OCI-LY3 (cell line): Measurements from ENCODE around the gene SLC35D2.

ENCODE experiments used
- H2AFZ ChIP-seq: fragments of 200-600, 300-600 bp; shearing (Covaris generic); 2 replicates; pipeline ENCODE4 v1.6.0; 2014; ENCODE audit warnings: antibody characterized with exemption, low read depth, low read length
- H3K27ac ChIP-seq: fragments of 200-600, 300-600 bp; sonication (generic); 2 replicates; pipeline ENCODE4 v1.5.1; 2014; ENCODE audit warnings: mild to moderate bottlenecking, low read length, moderate library complexity, mixed read lengths
- H3K27me3 ChIP-seq: fragments of 200-600, 300-600 bp; sonication (generic); 2 replicates; pipeline ENCODE4 v1.6.1; 2014; ENCODE audit warnings: low read depth, low read length, mixed read lengths
- H3K36me3 ChIP-seq: fragments of 200-600, 300-600 bp; sonication (generic); replicated peaks from 2 replicates; pipeline ENCODE3; 2014; ENCODE audit warnings: low read depth, low read length, mixed read lengths
- H3K4me1 ChIP-seq: fragments of 300-600, 200-600 bp; sonication (generic); 2 replicates; pipeline ENCODE4 v1.6.1; 2014; ENCODE audit warnings: low read length, mixed read lengths
- H3K4me2 ChIP-seq: fragments of 200-600, 300-600 bp; sonication (generic); 2 replicates; pipeline ENCODE4 v1.6.1; 2014; ENCODE audit warnings: low read length, mixed read lengths
- H3K4me3 ChIP-seq: fragments of 300-600, 200-600 bp; sonication (generic); 2 replicates; pipeline ENCODE4 v1.5.1; 2014; ENCODE audit warnings: antibody characterized with exemption, mild to moderate bottlenecking, low read length, moderate library complexity
- H3K79me2 ChIP-seq: fragments of 300-600, 200-600 bp; shearing (Covaris generic); 2 replicates; pipeline ENCODE4 v1.6.1; 2014; ENCODE audit warnings: mild to moderate bottlenecking, low read length, mixed read lengths
- H3K9ac ChIP-seq: fragments of 300-600, 200-600 bp; shearing (Covaris generic); 2 replicates; pipeline ENCODE4 v1.6.0; 2014; ENCODE audit warnings: mild to moderate bottlenecking, low read length, moderate library complexity
- H3K9me3 ChIP-seq: fragments of 200-600, 300-600 bp; shearing (Covaris generic); 2 replicates; pipeline ENCODE4 v1.6.1; 2014; ENCODE audit warnings: low read length, mixed read lengths; ENCODE audit not compliant: insufficient read depth
- H4K20me1 ChIP-seq: fragments of 200-600, 300-600 bp; sonication (generic); 2 replicates; pipeline ENCODE4 v1.6.1; 2016; ENCODE audit warnings: low read length, mixed read lengths; ENCODE audit not compliant: insufficient read depth
- EZH2phosphoT487 ChIP-seq: fragments of 200-600 bp; shearing (Covaris generic); IDR thresholded peaks from 2 replicates; pipeline ENCODE4 v1.6.1; 2018; ENCODE audit warnings: antibody characterized with exemption, mixed run types, low read depth
- TF ChIP-seq, protein P1 (sequence below): fragments of 200-600, 300-600 bp; sonication (generic); IDR thresholded peaks from 2 replicates; pipeline ENCODE4 v1.5.1; 2014; ENCODE audit warnings: antibody characterized with exemption, low read length, low read depth

The SLC35D2 gene

DNA sequence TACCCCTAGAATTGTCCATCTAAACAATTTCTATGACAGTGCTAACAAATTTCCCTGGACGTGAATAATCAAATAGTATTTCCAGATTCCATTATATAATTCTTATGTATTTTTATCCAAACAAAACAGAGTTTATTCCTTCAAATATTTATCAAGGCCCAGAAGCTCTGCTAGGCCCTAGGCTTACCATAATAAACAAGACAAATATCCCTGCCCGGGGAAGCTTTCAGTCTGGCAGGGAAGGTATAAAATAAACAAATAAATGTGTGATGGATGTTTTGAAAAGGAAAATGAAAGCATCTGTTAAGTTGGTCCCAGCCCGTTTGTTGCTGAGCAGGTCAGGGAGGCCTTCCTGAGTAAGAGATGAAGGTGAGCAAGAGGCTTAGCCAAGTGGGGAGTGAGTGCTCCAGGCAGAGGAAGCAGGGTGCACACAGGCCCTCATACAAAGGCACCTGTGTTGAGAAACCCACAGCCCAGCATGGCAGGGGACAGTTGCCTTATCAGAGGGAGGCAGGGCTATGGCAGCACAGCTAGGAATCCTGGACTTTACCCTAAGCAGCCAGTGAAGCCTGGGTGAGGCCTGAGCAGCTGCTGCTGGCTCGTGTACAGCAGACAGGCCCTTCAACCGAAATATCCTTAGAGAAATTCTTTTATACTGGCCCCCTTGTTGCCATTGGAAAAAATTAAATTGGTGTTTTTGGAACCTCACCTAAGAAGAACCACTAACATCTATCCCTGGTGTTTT, 7.7 kb upstream of the SLC35D2 start:
- Histone ChIP-seq H4K20me1 (peaks cover 10% of the 10 kb centered on the region; the same call in 1 of the 2 replicates), H3K27ac (no peak overlapping the region), H3K9me3 (no peaks in the 10 kb centered on the region), H3K79me2 (peaks cover 15% of the 10 kb centered on the region), H3K9ac (no peak overlapping the region), H3K4me3 (no peak overlapping the region), H2AFZ (no peak overlapping the region), H3K4me1 (no peaks in the 10 kb centered on the region), H3K4me2 (no peak overlapping the region), H3K36me3 (peaks cover 65% of the 10 kb centered on the region), H3K27me3 (no peaks in the 10 kb centered on the region)
- no peak for TF ChIP-seq EZH2phosphoT487
- TF ChIP-seq, protein P1, sequence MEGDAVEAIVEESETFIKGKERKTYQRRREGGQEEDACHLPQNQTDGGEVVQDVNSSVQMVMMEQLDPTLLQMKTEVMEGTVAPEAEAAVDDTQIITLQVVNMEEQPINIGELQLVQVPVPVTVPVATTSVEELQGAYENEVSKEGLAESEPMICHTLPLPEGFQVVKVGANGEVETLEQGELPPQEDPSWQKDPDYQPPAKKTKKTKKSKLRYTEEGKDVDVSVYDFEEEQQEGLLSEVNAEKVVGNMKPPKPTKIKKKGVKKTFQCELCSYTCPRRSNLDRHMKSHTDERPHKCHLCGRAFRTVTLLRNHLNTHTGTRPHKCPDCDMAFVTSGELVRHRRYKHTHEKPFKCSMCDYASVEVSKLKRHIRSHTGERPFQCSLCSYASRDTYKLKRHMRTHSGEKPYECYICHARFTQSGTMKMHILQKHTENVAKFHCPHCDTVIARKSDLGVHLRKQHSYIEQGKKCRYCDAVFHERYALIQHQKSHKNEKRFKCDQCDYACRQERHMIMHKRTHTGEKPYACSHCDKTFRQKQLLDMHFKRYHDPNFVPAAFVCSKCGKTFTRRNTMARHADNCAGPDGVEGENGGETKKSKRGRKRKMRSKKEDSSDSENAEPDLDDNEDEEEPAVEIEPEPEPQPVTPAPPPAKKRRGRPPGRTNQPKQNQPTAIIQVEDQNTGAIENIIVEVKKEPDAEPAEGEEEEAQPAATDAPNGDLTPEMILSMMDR, result no peak

DNA sequence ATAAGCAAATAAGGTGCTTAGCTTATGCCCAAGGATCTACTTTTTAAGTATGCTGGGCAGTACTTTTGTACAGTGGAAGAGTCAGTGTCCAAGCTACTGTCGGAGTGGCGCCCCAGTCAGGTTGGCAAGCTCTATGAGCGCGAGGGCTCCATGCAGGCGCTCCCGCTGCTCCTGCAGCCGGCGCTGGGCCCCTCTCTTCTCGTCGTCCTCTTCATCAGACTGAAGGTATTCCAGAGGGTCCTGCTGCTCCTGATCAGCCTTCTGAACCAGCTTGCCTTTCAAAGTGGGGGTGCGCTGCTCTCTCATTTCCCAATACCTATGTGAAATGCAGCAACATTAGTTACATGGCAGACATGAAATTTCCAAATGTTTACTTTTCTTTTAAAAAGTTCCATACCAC, 4.6 kb upstream of the SLC35D2 start:
- Histone ChIP-seq H3K9me3 (no peaks in the 10 kb centered on the region), H3K36me3 (peaks cover 67% of the 10 kb centered on the region), H4K20me1 (no peaks in the 10 kb centered on the region), H2AFZ (no peak overlapping the region), H3K9ac (no peak overlapping the region), H3K4me1 (no peaks in the 10 kb centered on the region), H3K27me3 (no peaks in the 10 kb centered on the region), H3K4me3 (no peak overlapping the region), H3K79me2 (no peaks in the 10 kb centered on the region; the same call in 1 of the 2 replicates), H3K4me2 (no peak overlapping the region), H3K27ac (no peak overlapping the region)
- TF ChIP-seq, protein P1, result no peak
- TF ChIP-seq EZH2phosphoT487, result no peak

DNA sequence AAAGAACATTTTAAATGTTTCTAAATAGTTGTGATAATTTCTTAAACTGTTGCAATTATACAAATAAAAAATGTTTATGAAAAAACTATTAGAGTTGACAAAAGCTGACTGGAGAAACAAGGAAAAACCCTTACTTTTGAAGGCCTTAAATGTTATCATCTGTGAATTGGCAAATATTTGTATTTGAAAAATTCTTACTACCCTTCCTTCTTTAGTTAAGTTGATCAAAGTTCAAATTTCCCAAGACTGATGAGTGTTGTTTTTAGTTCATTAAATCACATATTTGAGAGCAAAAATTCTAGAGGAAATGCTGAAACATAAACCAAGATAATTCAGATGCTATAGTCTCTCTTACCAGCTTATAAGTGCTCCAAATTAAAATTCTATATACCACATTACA, 2.6 kb upstream of the SLC35D2 start:
- Histone ChIP-seq H3K4me3 (no peak overlapping the region), H3K4me2 (no peak overlapping the region), H3K9ac (no peak overlapping the region), H3K9me3 (no peaks in the 10 kb centered on the region), H2AFZ (no peak overlapping the region), H3K27me3 (no peaks in the 10 kb centered on the region), H3K4me1 (no peaks in the 10 kb centered on the region), H3K79me2 (no peaks in the 10 kb centered on the region), H4K20me1 (no peaks in the 10 kb centered on the region), H3K36me3 (peaks cover 54% of the 10 kb centered on the region), H3K27ac (no peak overlapping the region)
- TF ChIP-seq, protein P1, result no peak

DNA sequence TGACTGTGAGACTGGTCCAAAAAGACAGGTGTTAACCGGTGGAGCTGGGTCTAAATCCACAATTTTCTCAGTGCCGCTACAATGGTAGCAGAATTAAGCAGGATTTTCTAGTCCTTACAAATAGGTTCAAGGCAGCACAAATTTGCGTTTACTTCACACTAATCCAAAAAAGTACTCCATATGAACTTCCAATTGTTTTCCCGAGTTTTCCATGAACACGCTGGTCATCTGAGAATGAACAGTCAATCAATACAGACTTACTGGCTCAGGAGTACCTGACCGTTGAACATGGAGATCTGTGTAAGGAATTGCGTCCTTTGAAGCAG, 709 bp downstream of the SLC35D2 start:
- no peak overlapping the region for H3K4me3 ChIP-seq
- H3K79me2 ChIP-seq, result no peaks in the 10 kb centered on the region
- H3K4me1 ChIP-seq, result no peaks in the 10 kb centered on the region
- H2AFZ ChIP-seq, result no peak overlapping the region
- no peak overlapping the region for H3K9ac ChIP-seq
- H3K27me3 ChIP-seq, result no peaks in the 10 kb centered on the region
- H3K9me3 ChIP-seq, result no peaks in the 10 kb centered on the region
- TF ChIP-seq, protein P1, result no peak
- no peak for TF ChIP-seq EZH2phosphoT487
- H3K4me2 ChIP-seq, result no peak overlapping the region
- H4K20me1 ChIP-seq, result no peaks in the 10 kb centered on the region
- peaks cover 37% of the 10 kb centered on the region for H3K36me3 ChIP-seq
- H3K27ac ChIP-seq, result no peak overlapping the region
